ENCODE results near the gene ZNF804A. TPM values are rescaled to one million over a fixed set of nuclear protein-coding genes. Genes with fewer than 3 reads are reported as not detected.

ZNF804A gene
- total RNA-seq, result not detected in 2 replicates

- DNase-seq (ENCODE audit: low read depth), result no peak
- TF ChIP-seq CTCF (IDR thresholded peaks at IDR 0.05; ENCODE audit: insufficient read depth, low read length, poor library complexity, severe bottlenecking), result no peak
- Histone ChIP-seq H3K27me3 (ENCODE audit: control insufficient read depth, insufficient read depth, low read length) (peaks cover 4% of the 10 kb centered on the region), H3K4me3 (ENCODE audit: low read depth, low read length) (peak within 1 kb of the TSS; percentile 51), H3K36me3 (ENCODE audit: control insufficient read depth, insufficient read depth, low read length) (no peaks in the 10 kb centered on the region)
Measured at GRCh38 chr2:184598316-184599053, at the start of gene ZNF804A. Gene ZNF804A (plus strand): TSS chr2:184598529. CDS start chr2:184598960, 431 bp downstream.

GRCh38 chr2:184549153-184549552 is 49.2 kb upstream of the ZNF804A start:
- H3K4me3 ChIP-seq (ENCODE audit: low read depth, low read length), result no peak overlapping the region
- H3K27me3 ChIP-seq (ENCODE audit: control insufficient read depth, insufficient read depth, low read length), result no peaks in the 10 kb centered on the region
- no peaks in the 10 kb centered on the region for H3K36me3 ChIP-seq (ENCODE audit: control insufficient read depth, insufficient read depth, low read length)
- no peak for TF ChIP-seq CTCF (IDR thresholded peaks at IDR 0.05; ENCODE audit: insufficient read depth, low read length, poor library complexity, severe bottlenecking)
- no peak for DNase-seq (ENCODE audit: low read depth)

GRCh38 chr2:184551626-184552025 is 46.7 kb upstream of the ZNF804A start:
- Histone ChIP-seq H3K4me3 (ENCODE audit: low read depth, low read length) (no peak overlapping the region), H3K27me3 (ENCODE audit: control insufficient read depth, insufficient read depth, low read length) (no peaks in the 10 kb centered on the region), H3K36me3 (ENCODE audit: control insufficient read depth, insufficient read depth, low read length) (no peaks in the 10 kb centered on the region)
- TF ChIP-seq CTCF (IDR thresholded peaks at IDR 0.05; ENCODE audit: insufficient read depth, low read length, poor library complexity, severe bottlenecking), result no peak
- DNase-seq (ENCODE audit: low read depth), result no peak

GRCh38 chr2:184554736-184555135 is 43.6 kb upstream of the ZNF804A start:
- Histone ChIP-seq H3K4me3 (ENCODE audit: low read depth, low read length) (no peak overlapping the region), H3K36me3 (ENCODE audit: control insufficient read depth, insufficient read depth, low read length) (no peaks in the 10 kb centered on the region), H3K27me3 (ENCODE audit: control insufficient read depth, insufficient read depth, low read length) (no peaks in the 10 kb centered on the region)
- TF ChIP-seq CTCF (IDR thresholded peaks at IDR 0.05; ENCODE audit: insufficient read depth, low read length, poor library complexity, severe bottlenecking), result no peak
- no peak for DNase-seq (ENCODE audit: low read depth)

GRCh38 chr2:184555352-184555751 is 43.0 kb upstream of the ZNF804A start:
- TF ChIP-seq CTCF (IDR thresholded peaks at IDR 0.05; ENCODE audit: insufficient read depth, low read length, poor library complexity, severe bottlenecking), result no peak
- Histone ChIP-seq H3K36me3 (ENCODE audit: control insufficient read depth, insufficient read depth, low read length) (no peaks in the 10 kb centered on the region), H3K27me3 (ENCODE audit: control insufficient read depth, insufficient read depth, low read length) (no peaks in the 10 kb centered on the region), H3K4me3 (ENCODE audit: low read depth, low read length) (no peak overlapping the region)
- DNase-seq (ENCODE audit: low read depth), result no peak

GRCh38 chr2:184556639-184557038 is 41.7 kb upstream of the ZNF804A start:
- Histone ChIP-seq H3K27me3 (ENCODE audit: control insufficient read depth, insufficient read depth, low read length) (no peaks in the 10 kb centered on the region), H3K36me3 (ENCODE audit: control insufficient read depth, insufficient read depth, low read length) (no peaks in the 10 kb centered on the region), H3K4me3 (ENCODE audit: low read depth, low read length) (no peak overlapping the region)
- DNase-seq (ENCODE audit: low read depth), result no peak
- no peak for TF ChIP-seq CTCF (IDR thresholded peaks at IDR 0.05; ENCODE audit: insufficient read depth, low read length, poor library complexity, severe bottlenecking)
